Hippocampal formation (tissue), 2 donors: ENCODE measurements around the gene GDPD2.
A peak's percentile ranks its signal among the peaks of the same experiment; 100 is the strongest.

Source experiments
- DNase-seq, 2 donors: peaks; one replicate each; lab custom pipeline; 2025; lab: John Stamatoyannopoulos, UW

Gene GDPD2

GRCh38 chrX:70437921-70438665 is 15.0 kb downstream of the GDPD2 start:
- no peak for DNase-seq

- no peak for DNase-seq
Observed at GRCh38 chrX:70439016-70439415, 15.9 kb downstream of the GDPD2 start.

- no peak for DNase-seq
Observed at GRCh38 chrX:70442224-70442623, 19.1 kb downstream of the GDPD2 start.

GRCh38 chrX:70444326-70444945 is 21.3 kb downstream of the GDPD2 start, which contains the start of gene DLG3:
Gene DLG3, plus strand, starts transcription at chrX:70444835. Its CDS starts 367 bp downstream, at chrX:70445202.
- DNase-seq: peak; percentile 38 to 40

GRCh38 chrX:70444946-70445656 is 22.0 kb downstream of the GDPD2 start:
- DNase-seq: no peak

- no peak for DNase-seq
Observed at GRCh38 chrX:70445951-70446350, 22.8 kb downstream of the GDPD2 start.

- no peak for DNase-seq
Observed at GRCh38 chrX:70446380-70447350, 23.6 kb downstream of the GDPD2 start.

- no peak for DNase-seq
Observed at GRCh38 chrX:70449457-70449966, 26.4 kb downstream of the GDPD2 start.

GRCh38 chrX:70452143-70452733 is 29.1 kb downstream of the GDPD2 start:
- peak in 1 of 2 donors; percentile 32 for DNase-seq

- no peak for DNase-seq
Observed at GRCh38 chrX:70453024-70453618, 30.0 kb downstream of the GDPD2 start.

- peak in 1 of 2 donors; percentile 18 for DNase-seq
Observed at GRCh38 chrX:70454441-70455365, 31.6 kb downstream of the GDPD2 start.

- no peak for DNase-seq
Observed at GRCh38 chrX:70455366-70456202, 32.5 kb downstream of the GDPD2 start.

- DNase-seq: no peak
Observed at GRCh38 chrX:70456256-70456655, 33.1 kb downstream of the GDPD2 start.

- no peak for DNase-seq
Observed at GRCh38 chrX:70461026-70461425, 37.9 kb downstream of the GDPD2 start.

- no peak for DNase-seq
Observed at GRCh38 chrX:70464051-70464450, 40.9 kb downstream of the GDPD2 start.

GRCh38 chrX:70466968-70467367 is 43.9 kb downstream of the GDPD2 start:
- DNase-seq: no peak

- DNase-seq: no peak
Observed at GRCh38 chrX:70468709-70469108, 45.6 kb downstream of the GDPD2 start.

GRCh38 chrX:70470850-70471289 is 47.8 kb downstream of the GDPD2 start:
- DNase-seq: no peak
